ENCODE measurements around the gene CYB561D2.

CYB561D2 gene

GRCh38 chr3:50390508-50391224 is 40.0 kb downstream of the CYB561D2 start:
- no peaks in the 10 kb centered on the region for H3K36me3 ChIP-seq (ENCODE audit: control insufficient read depth, insufficient read depth, low read length)
- H3K27me3 ChIP-seq (ENCODE audit: control insufficient read depth, insufficient read depth, low read length, poor library complexity, severe bottlenecking), result no peaks in the 10 kb centered on the region
- no peaks in the 10 kb centered on the region for H3K9me3 ChIP-seq (ENCODE audit: control insufficient read depth, low read length)
- no peaks in the 10 kb centered on the region for H3K4me1 ChIP-seq (ENCODE audit: control insufficient read depth, insufficient read depth, low read length)
- no peak overlapping the region for H3K27ac ChIP-seq (ENCODE audit: insufficient read depth, low read depth, low read length, poor library complexity, severe bottlenecking)
- WGBS, 2 experiments, result 91 to 94% methylated on average over 12 of the region's 12 CpGs
- H3K4me3 ChIP-seq (ENCODE audit: insufficient read depth, low read depth, low read length), result no peak overlapping the region

GRCh38 chr3:50392101-50392715 is 41.5 kb downstream of the CYB561D2 start:
- no peaks in the 10 kb centered on the region for H3K4me1 ChIP-seq (ENCODE audit: control insufficient read depth, insufficient read depth, low read length)
- H3K27me3 ChIP-seq (ENCODE audit: control insufficient read depth, insufficient read depth, low read length, poor library complexity, severe bottlenecking), result no peaks in the 10 kb centered on the region
- H3K4me3 ChIP-seq (ENCODE audit: insufficient read depth, low read depth, low read length), result no peak overlapping the region
- no peak overlapping the region for H3K27ac ChIP-seq (ENCODE audit: insufficient read depth, low read depth, low read length, poor library complexity, severe bottlenecking)
- no peaks in the 10 kb centered on the region for H3K9me3 ChIP-seq (ENCODE audit: control insufficient read depth, low read length)
- no peaks in the 10 kb centered on the region for H3K36me3 ChIP-seq (ENCODE audit: control insufficient read depth, insufficient read depth, low read length)
- WGBS, 2 experiments, result 80 to 81% methylated on average over 5 of the region's 5 CpGs

- WGBS, 2 experiments, result 85 to 89% methylated on average over 5 of the region's 5 CpGs
- no peaks in the 10 kb centered on the region for H3K36me3 ChIP-seq (ENCODE audit: control insufficient read depth, insufficient read depth, low read length)
- H3K27ac ChIP-seq (ENCODE audit: insufficient read depth, low read depth, low read length, poor library complexity, severe bottlenecking), result no peak overlapping the region
- no peak overlapping the region for H3K4me3 ChIP-seq (ENCODE audit: insufficient read depth, low read depth, low read length)
- H3K9me3 ChIP-seq (ENCODE audit: control insufficient read depth, low read length), result no peaks in the 10 kb centered on the region
- H3K4me1 ChIP-seq (ENCODE audit: control insufficient read depth, insufficient read depth, low read length), result no peaks in the 10 kb centered on the region
- no peaks in the 10 kb centered on the region for H3K27me3 ChIP-seq (ENCODE audit: control insufficient read depth, insufficient read depth, low read length, poor library complexity, severe bottlenecking)
Observed at GRCh38 chr3:50393061-50393460, 42.4 kb downstream of the CYB561D2 start.

- H3K36me3 ChIP-seq (ENCODE audit: control insufficient read depth, insufficient read depth, low read length), result no peaks in the 10 kb centered on the region
- no peak overlapping the region for H3K27ac ChIP-seq (ENCODE audit: insufficient read depth, low read depth, low read length, poor library complexity, severe bottlenecking)
- no peak overlapping the region for H3K4me3 ChIP-seq (ENCODE audit: insufficient read depth, low read depth, low read length)
- H3K9me3 ChIP-seq (ENCODE audit: control insufficient read depth, low read length), result no peaks in the 10 kb centered on the region
- 92 to 93% methylated on average over 10 of the region's 10 CpGs for WGBS, 2 experiments
- no peaks in the 10 kb centered on the region for H3K4me1 ChIP-seq (ENCODE audit: control insufficient read depth, insufficient read depth, low read length)
- H3K27me3 ChIP-seq (ENCODE audit: control insufficient read depth, insufficient read depth, low read length, poor library complexity, severe bottlenecking), result no peaks in the 10 kb centered on the region
Observed at GRCh38 chr3:50395070-50395860, 44.6 kb downstream of the CYB561D2 start.

- 91% methylated on average over 10 of the region's 10 CpGs for WGBS, 2 experiments
- H3K36me3 ChIP-seq (ENCODE audit: control insufficient read depth, insufficient read depth, low read length), result no peaks in the 10 kb centered on the region
- H3K4me3 ChIP-seq (ENCODE audit: insufficient read depth, low read depth, low read length), result no peak overlapping the region
- no peak overlapping the region for H3K27ac ChIP-seq (ENCODE audit: insufficient read depth, low read depth, low read length, poor library complexity, severe bottlenecking)
- H3K4me1 ChIP-seq (ENCODE audit: control insufficient read depth, insufficient read depth, low read length), result no peaks in the 10 kb centered on the region
- H3K9me3 ChIP-seq (ENCODE audit: control insufficient read depth, low read length), result no peaks in the 10 kb centered on the region
- no peaks in the 10 kb centered on the region for H3K27me3 ChIP-seq (ENCODE audit: control insufficient read depth, insufficient read depth, low read length, poor library complexity, severe bottlenecking)
Observed at GRCh38 chr3:50396502-50396901, 45.8 kb downstream of the CYB561D2 start.

GRCh38 chr3:50401978-50402595 is 51.4 kb downstream of the CYB561D2 start:
- no peak overlapping the region for H3K27ac ChIP-seq (ENCODE audit: insufficient read depth, low read depth, low read length, poor library complexity, severe bottlenecking)
- no peaks in the 10 kb centered on the region for H3K36me3 ChIP-seq (ENCODE audit: control insufficient read depth, insufficient read depth, low read length)
- WGBS, 2 experiments, result 67 to 70% methylated on average over 5 of the region's 5 CpGs
- no peaks in the 10 kb centered on the region for H3K9me3 ChIP-seq (ENCODE audit: control insufficient read depth, low read length)
- no peak overlapping the region for H3K4me3 ChIP-seq (ENCODE audit: insufficient read depth, low read depth, low read length)
- H3K27me3 ChIP-seq (ENCODE audit: control insufficient read depth, insufficient read depth, low read length, poor library complexity, severe bottlenecking), result no peaks in the 10 kb centered on the region
- no peaks in the 10 kb centered on the region for H3K4me1 ChIP-seq (ENCODE audit: control insufficient read depth, insufficient read depth, low read length)
